T-helper 1 cell treated with Interleukin-12 subunit alpha and Interleukin-12 subunit beta and Interleukin-4 antibody, amounts not matched to agents 30 ng/mL and 1 ng/mL, for 36 hours (primary cell): Measurements from ENCODE around the gene METTL16. TPM values are rescaled to one million over a fixed set of nuclear protein-coding genes. Genes with fewer than 3 reads are reported as not detected.

Source experiments
- intact Hi-C: fragments of 100-400 bp; cut with micrococcal nuclease; formaldehyde crosslinking; loops from one replicate; pipeline ENCODE4 v1.15.1; 2024
- total RNA-seq: library from RNA; stranded (reverse); gene quantifications from 2 replicates; pipeline ENCODE4 v1.2.3, GENCODE V29; 2022

METTL16 gene
- total RNA-seq, 1 donor from 2014 or later: 36.7 TPM

DNA sequence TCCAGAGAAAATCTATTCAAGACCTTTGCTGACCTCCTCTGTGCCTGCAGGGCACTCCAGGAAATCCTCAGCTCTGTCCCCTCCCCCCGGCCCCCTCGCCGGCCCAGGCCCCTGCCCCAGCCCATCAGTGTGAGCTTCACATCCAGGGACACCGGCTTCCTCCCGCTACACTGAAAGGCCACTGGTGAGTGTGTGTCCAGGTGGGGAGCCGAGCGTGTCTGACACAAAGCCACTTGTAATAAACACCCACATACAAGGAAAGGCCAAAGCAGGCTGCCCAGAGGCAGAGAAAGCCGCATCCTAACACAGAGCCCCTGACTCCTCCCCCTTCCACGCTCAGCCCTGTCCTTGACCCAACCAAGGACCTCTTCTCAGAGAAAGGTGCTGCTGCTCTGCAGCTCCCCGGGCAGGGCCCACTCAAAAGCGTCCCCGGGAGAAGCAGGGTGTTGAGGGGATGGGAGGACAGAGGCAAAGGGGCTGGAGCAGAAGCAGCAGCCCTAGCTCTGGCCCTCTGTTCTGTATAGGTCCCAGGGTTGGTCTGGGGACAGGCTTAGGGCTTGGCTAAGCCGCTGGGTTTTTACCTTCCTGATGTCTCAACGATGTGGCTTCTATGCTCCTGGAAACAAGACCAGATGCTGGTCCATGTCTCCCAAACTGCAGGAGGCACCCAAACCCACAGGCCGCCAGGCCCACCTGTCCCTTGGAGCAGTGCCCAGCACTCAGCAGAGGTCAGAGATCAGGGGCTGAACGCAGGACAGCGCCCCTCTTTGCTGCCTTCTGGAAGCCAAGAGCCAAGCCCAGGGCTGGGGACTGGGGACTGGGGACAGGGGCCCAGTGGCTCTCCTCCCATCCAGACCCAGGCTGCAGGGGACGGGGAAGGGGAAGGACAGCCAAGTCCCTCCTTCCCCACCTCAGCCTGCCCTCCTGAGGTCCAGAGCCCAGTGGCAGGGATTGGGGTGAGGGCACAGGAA, 126.2 kb downstream of the METTL16 start:
- intact Hi-C loops: no loop called here

DNA sequence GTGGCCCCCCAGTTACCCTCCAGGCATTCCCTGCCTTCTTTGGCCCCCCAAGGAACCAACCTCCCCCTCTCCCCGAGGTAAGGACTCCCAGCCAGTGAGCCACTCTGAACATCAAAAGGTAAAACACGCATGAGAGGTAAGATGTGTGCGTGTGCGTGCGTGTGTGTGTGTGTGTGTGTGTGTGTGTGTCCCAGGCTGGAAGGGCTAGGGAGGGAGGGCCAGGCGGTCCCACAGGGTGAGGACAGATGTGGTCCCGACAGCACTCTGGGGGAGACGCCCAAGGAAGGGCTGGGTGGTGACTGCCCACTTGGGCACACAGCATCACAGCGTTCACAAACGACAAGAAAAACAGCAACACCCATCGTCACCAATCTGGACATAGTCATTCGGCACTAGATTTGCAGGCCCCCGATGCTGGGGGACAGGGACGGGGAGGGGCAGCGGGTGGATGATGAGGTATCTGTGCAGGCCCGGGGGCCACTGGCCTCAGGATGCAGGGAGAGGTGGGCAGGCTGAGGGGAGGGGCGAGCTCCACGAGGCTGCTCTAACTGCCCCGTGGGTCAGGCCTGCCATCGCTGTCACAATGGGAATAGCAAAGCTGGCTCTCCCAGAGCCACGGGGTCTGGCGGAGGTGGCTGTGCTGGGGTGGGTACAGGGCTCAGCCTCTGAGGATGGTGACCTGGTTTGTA, 127.1 kb downstream of the METTL16 start:
- intact Hi-C loops: no loop called here

- intact Hi-C loops: no loop called here
Observed at GRCh38 chr17:2383628-2384167, 128.0 kb downstream of the METTL16 start.

- intact Hi-C loops: no loop called here
Observed at GRCh38 chr17:2380950-2381649, 130.6 kb downstream of the METTL16 start.

DNA sequence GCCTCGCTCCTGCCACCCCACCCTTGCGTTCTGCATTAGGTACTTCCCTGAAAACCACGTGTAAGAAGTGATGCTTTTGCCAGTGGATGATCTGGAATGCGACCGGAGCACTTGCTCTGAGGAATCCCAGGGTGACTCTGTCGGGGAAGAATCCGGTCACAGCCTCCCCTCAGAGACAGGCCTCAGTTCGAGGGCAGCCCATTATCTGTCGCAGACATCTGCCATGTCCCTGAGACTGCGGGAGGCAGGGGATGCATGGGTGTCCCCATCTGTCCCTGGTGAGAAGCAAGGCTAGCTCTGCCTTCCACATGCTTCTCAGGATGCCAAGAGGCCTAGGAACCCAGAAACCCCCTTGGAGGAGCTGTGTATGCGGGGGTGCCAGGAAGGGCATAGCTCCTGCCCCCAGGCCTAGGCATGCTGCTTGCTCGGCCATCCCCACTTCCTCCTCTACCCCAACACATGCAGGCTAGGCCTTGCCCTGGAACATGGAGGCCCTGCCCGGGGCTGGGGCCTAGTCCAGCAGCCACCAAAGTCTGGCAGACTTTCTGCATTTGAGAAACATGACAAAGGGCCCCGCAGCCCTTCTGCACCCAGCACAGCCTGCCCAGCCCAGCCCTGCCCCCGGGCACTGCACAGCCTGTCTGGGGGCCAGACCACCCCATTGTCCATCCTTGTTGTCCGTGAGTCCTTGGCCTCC, 131.3 kb downstream of the METTL16 start:
- intact Hi-C loops: no loop called here

GRCh38 chr17:2379489-2380225, 132.0 kb downstream of the METTL16 start:
- intact Hi-C loops: no loop called here

- intact Hi-C loops: no loop called here
Observed at GRCh38 chr17:2378905-2379304, 132.8 kb downstream of the METTL16 start.

- intact Hi-C loops: no loop called here
Observed at GRCh38 chr17:2377659-2378058, 134.0 kb downstream of the METTL16 start.

DNA sequence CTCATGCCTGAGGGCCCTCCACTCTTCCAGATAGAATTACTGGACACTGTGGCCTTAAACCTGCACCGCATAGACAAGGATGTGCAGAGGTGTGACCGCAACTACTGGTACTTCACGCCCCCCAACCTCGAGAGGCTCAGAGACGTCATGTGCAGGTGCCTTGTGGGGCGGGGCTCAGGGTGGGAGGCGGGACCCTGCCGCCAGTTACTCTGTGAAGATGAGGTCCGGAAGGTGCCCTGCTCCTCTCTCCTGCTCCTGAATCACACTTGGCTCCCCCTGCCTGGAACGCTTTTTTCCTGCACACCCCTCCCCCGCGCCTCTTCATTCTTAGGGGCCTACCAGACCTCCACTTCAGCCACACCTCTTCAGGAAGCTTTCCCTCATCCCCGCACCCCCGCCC, 135.6 kb downstream of the METTL16 start:
- intact Hi-C loops: no loop called here

DNA sequence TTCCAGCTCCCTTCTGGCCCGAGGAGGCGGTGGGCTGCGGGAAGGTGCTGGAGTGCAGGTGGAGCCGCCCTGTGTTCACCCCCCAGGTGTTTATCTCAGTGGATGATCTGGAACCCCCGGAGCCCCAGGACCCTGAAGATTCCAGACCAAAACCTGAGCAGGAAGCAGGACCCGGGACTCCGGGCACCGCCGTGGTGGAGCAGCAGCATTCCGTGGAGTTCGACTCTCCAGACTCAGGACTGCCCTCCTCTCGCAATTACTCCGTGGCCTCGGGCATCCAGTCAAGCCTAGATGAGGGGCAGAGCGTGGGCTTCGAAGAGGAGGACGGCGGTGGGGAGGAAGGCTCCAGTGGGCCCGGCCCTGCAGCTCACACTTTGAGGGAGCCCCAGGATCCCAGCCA, 136.3 kb downstream of the METTL16 start:
- intact Hi-C loops: no loop called here

DNA sequence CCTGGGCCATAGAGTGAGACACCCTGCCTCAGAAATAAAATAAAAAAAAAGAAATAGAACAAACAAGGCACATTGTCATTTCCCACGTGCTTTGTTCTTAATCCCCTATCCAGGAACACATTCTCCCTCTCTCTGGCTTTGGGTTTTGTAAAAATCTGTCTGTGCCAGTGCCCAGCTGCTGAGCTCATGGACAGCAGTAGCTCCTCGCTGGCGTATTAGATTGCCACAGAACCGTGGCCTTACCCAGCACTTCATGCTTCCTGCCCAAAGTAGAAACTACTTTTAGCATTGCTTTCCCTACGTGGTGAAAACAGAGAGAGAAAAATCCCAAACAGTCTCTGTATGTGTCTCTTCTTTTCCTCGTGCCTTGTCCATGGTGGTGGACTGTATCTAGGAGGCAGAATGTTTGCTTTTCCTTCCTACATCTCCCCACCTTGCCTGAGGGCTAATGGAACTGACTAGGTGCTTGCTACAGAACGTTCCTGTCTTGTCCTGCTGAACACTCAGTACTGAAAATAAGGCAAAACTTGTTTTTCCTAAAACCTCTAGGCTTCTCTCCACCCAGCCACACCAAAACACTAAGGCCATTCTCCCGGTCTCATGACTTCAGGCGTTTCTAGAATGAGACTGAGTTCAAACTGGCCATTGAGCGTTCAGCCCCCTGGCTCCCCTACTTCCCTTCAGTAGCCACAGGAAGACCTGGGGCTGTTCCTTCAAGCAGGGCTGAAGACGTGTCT, 137.0 kb downstream of the METTL16 start:
- intact Hi-C loops: no loop called here

GRCh38 chr17:2373179-2373578, 138.5 kb downstream of the METTL16 start:
- intact Hi-C loops: no loop called here

DNA sequence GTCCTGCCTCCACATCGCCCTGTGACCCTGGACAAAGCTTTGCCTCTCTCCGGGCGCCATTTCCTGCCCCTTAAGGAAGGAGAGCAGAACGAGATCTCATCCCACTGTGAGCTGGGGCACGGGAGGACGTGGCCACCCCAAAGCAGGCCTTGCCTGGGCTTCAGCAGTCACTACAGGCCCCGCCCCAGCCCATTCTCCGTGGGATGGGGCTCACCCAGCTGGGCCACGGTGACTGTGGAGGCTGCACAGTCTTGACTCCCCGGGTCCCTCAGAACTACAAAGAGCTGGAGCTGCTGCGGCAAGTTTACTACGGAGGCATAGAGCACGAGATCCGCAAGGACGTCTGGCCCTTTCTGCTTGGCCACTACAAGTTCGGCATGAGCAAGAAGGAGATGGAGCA, 139.0 kb downstream of the METTL16 start:
- intact Hi-C loops: no loop called here

- intact Hi-C loops: no loop called here
Observed at GRCh38 chr17:2372180-2372579, 139.5 kb downstream of the METTL16 start.

GRCh38 chr17:2371183-2372130, 140.2 kb downstream of the METTL16 start:
- intact Hi-C loops: no loop called here

- intact Hi-C loops: no loop called here
Observed at GRCh38 chr17:2370211-2370589, 141.5 kb downstream of the METTL16 start.

DNA sequence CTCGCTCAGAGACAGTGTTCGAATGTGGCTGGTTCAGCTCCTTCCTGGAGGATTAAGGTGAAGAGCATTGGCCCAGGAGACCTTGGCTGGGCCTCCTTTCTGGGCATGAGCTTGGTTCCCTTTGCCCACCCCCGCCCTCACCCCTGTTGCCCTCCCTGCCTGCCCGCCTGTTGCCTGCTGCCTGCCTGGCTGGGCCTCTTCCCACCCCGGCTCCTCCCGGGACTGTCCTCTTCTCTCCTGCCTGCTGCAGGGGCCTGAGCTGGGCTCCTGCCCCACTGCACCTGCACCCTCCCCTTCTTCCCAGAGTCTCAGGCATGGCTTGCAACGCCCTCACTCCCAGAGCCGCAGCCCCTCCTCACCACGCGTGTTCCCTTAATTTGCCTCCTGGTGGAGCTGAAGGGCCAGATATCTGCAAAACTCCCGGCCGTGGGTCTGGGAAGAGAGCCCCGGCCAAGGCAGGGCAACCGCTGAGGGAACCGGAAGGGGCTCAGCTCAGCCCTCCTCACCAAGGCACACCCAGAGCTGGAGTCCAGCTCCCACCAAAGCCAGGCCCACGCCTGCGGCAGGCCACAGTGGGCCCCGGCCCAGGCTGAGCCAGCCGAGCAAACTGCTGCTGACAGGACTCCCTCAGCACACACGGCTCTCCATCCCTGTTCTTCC, 142.0 kb downstream of the METTL16 start:
- intact Hi-C loops: no loop called here

DNA sequence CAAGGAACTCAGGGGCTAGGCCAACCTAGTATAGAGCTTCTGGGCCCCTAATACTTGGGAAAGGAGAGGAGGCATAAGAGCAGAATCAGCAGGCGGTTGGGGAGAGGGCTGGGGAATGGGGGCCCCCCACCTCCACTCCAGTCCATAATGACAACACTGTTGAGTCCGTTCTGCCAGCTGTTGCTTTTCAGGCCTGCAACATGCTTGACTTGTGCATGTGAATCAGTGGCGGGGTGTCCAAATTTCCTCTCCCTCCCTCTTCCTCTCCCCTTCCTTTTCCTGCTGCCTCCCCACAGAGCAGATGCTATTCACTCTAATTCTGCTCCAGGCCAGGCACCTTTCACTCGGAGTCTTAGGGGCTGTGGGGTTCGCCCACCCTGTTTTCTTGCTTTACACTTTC, 142.6 kb downstream of the METTL16 start:
- intact Hi-C loops: no loop called here
